ENCODE data around the gene TMEM79. TPM values are rescaled to one million over a fixed set of nuclear protein-coding genes. Genes with fewer than 3 reads are reported as not detected.

Gene TMEM79
- total RNA-seq, 2 donors from 2014 or later: 13.7 to 14.5 TPM

GRCh38 chr1:156249593-156249992 lies 34.5 kb upstream of the TMEM79 start:
- ATAC-seq (replicated peaks): no peak
- H3K27me3 Mint-ChIP-seq: no peaks in the 10 kb centered on the region
- no peaks in the 10 kb centered on the region for H3K9me3 Mint-ChIP-seq
- no peak overlapping the region for H3K27ac Mint-ChIP-seq
- H3K4me1 Mint-ChIP-seq: peaks cover 23% of the 10 kb centered on the region
- no peak overlapping the region for H3K4me3 Mint-ChIP-seq
- H3K36me3 Mint-ChIP-seq (ENCODE audit: low read depth): peaks cover 44% of the 10 kb centered on the region

- no peaks in the 10 kb centered on the region for H3K27me3 Mint-ChIP-seq
- H3K36me3 Mint-ChIP-seq (ENCODE audit: low read depth): peaks cover 55% of the 10 kb centered on the region
- H3K9me3 Mint-ChIP-seq: no peaks in the 10 kb centered on the region
- no peak overlapping the region for H3K27ac Mint-ChIP-seq
- no peak overlapping the region for H3K4me3 Mint-ChIP-seq
- no peak for ATAC-seq (replicated peaks)
- peaks cover 11% of the 10 kb centered on the region for H3K4me1 Mint-ChIP-seq
Measured at GRCh38 chr1:156251527-156251926, 32.6 kb upstream of the TMEM79 start.

- H3K36me3 Mint-ChIP-seq (ENCODE audit: low read depth): peaks cover 76% of the 10 kb centered on the region
- no peaks in the 10 kb centered on the region for H3K9me3 Mint-ChIP-seq
- H3K27ac Mint-ChIP-seq: peak overlapping the region; percentile 88
Measured at GRCh38 chr1:156253634-156254033, 30.5 kb upstream of the TMEM79 start.

GRCh38 chr1:156257711-156258110 lies 26.4 kb upstream of the TMEM79 start:
- peaks cover 91% of the 10 kb centered on the region for H3K36me3 Mint-ChIP-seq (ENCODE audit: low read depth)
- H3K4me1 Mint-ChIP-seq: peaks cover 12% of the 10 kb centered on the region
- H3K4me3 Mint-ChIP-seq: no peak overlapping the region
- ATAC-seq (replicated peaks): no peak
- no peaks in the 10 kb centered on the region for H3K9me3 Mint-ChIP-seq
- no peak overlapping the region for H3K27ac Mint-ChIP-seq
- H3K27me3 Mint-ChIP-seq: no peaks in the 10 kb centered on the region

More at GRCh38 chr1:156253634-156254033, 30.5 kb upstream of the TMEM79 start:
- H3K27me3 Mint-ChIP-seq: no peaks in the 10 kb centered on the region
- no peak for ATAC-seq (replicated peaks)
- no peak overlapping the region for H3K4me3 Mint-ChIP-seq
- H3K4me1 Mint-ChIP-seq: peaks cover 11% of the 10 kb centered on the region

- peaks cover 7% of the 10 kb centered on the region for H3K4me1 Mint-ChIP-seq
- no peaks in the 10 kb centered on the region for H3K27me3 Mint-ChIP-seq
- H3K4me3 Mint-ChIP-seq: no peak overlapping the region
- H3K9me3 Mint-ChIP-seq: no peaks in the 10 kb centered on the region
- no peak overlapping the region for H3K27ac Mint-ChIP-seq
- no peak for ATAC-seq (replicated peaks)
- peaks cover 91% of the 10 kb centered on the region for H3K36me3 Mint-ChIP-seq (ENCODE audit: low read depth)
Measured at GRCh38 chr1:156258859-156259258, 25.3 kb upstream of the TMEM79 start.

DNA sequence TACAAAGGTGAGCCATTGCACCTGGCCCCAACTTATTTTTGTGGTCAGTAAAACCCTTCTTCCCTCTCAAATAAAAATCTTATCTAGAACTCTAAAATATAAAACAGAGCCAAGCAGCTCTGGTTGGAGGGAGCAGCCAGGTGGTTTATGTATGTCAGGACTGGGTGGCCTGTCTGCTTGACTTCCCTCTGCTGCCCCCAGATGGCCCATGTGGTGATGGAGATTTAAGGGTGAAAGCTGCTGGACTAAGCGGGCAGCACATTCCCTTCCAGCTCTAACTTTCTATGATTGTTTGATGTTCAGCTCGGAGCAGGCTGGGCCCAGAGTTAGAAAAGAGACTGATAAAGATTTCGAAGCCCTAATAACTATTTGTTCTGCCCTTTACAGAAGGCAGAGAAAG lies 24.3 kb upstream of the TMEM79 start:
- H3K27ac Mint-ChIP-seq: peak overlapping the region; percentile 84

GRCh38 chr1:156260896-156261295 lies 23.2 kb upstream of the TMEM79 start:
- ATAC-seq (replicated peaks): no peak
- Mint-ChIP-seq H3K4me1 (peaks cover 4% of the 10 kb centered on the region), H3K4me3 (no peak overlapping the region), H3K27ac (peak overlapping the region; percentile 84), H3K27me3 (no peaks in the 10 kb centered on the region), H3K9me3 (no peaks in the 10 kb centered on the region), H3K36me3 (ENCODE audit: low read depth) (peaks cover 100% of the 10 kb centered on the region)

More for the DNA sequence above, 24.3 kb upstream of the TMEM79 start:
- Mint-ChIP-seq H3K4me3 (no peak overlapping the region), H3K4me1 (peaks cover 4% of the 10 kb centered on the region), H3K36me3 (ENCODE audit: low read depth) (peaks cover 93% of the 10 kb centered on the region), H3K27me3 (no peaks in the 10 kb centered on the region), H3K9me3 (no peaks in the 10 kb centered on the region)
- ATAC-seq (replicated peaks): no peak

DNA sequence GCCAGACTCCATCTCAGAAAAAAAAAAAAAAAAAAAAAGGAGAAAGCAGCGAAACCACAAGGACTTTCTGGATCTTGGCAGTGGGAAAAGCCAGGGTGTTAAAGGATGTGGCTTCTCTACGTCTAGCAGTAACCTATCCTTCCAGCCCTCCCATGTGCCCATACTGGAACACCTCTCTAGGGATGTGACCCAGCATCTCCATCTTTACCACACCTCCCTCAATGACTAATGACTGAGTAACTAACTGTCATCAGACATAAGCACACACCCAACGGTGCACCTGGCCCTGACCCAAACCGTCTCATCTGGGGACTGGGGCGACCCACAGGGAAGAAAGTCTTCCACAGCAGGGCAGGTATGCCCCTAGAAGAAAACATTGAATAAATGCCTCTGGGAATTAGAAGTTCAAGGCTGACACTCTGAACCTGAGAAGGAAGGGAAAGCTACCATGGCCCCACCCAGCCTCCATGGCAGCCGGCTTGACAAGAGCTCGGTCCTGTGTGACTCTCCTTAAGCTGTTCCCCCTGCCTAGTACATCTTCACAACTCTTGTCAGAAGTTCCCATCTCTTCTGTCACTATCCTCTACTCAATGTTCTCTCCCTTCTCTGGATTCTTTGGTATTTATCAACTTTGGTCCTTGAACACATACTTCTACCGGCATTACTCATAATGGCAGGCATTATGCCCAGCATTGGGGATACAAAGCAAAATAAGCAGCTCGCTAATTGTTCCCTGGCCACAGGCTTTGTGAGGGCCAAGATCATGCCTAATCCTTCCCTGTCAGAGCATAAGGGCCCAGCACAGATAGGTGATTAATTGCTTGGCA lies 21.5 kb upstream of the TMEM79 start:
- H3K9me3 Mint-ChIP-seq: no peaks in the 10 kb centered on the region
- peaks cover 4% of the 10 kb centered on the region for H3K4me1 Mint-ChIP-seq
- ATAC-seq (replicated peaks): peak; percentile 93
- no peak overlapping the region for H3K4me3 Mint-ChIP-seq
- peaks cover 100% of the 10 kb centered on the region for H3K36me3 Mint-ChIP-seq (ENCODE audit: low read depth)
- no peaks in the 10 kb centered on the region for H3K27me3 Mint-ChIP-seq
- peak overlapping the region; percentile 14 for H3K27ac Mint-ChIP-seq

DNA sequence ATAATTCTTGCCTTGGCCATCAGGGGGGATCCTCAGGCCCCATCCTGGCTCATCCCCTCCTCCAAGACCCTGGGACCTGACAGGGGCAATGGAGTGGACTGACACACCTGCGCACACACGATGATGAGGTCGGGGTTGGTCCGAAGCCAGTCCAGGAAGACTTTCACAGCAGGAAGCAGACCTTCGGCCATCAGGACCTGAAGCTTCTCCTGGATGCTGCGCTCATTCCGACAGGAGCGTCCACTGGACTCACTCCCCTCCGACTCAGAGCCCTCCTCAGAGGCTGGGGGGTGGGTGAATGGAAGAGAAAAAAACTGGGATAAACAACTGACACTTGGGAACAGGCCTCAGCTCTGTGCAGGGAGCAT lies 20.9 kb upstream of the TMEM79 start:
- peak overlapping the region; percentile 14 for H3K27ac Mint-ChIP-seq
- H3K4me3 Mint-ChIP-seq: no peak overlapping the region
- H3K4me1 Mint-ChIP-seq: peaks cover 4% of the 10 kb centered on the region
- H3K9me3 Mint-ChIP-seq: no peaks in the 10 kb centered on the region
- H3K36me3 Mint-ChIP-seq (ENCODE audit: low read depth): peaks cover 100% of the 10 kb centered on the region
- no peaks in the 10 kb centered on the region for H3K27me3 Mint-ChIP-seq
- no peak for ATAC-seq (replicated peaks)

- Mint-ChIP-seq H3K9me3 (no peaks in the 10 kb centered on the region), H3K27me3 (no peaks in the 10 kb centered on the region), H3K4me1 (peaks cover 2% of the 10 kb centered on the region), H3K27ac (no peak overlapping the region), H3K4me3 (no peak overlapping the region), H3K36me3 (ENCODE audit: low read depth) (peaks cover 100% of the 10 kb centered on the region)
- no peak for ATAC-seq (replicated peaks)
Measured at GRCh38 chr1:156266051-156266450, 18.1 kb upstream of the TMEM79 start.

DNA sequence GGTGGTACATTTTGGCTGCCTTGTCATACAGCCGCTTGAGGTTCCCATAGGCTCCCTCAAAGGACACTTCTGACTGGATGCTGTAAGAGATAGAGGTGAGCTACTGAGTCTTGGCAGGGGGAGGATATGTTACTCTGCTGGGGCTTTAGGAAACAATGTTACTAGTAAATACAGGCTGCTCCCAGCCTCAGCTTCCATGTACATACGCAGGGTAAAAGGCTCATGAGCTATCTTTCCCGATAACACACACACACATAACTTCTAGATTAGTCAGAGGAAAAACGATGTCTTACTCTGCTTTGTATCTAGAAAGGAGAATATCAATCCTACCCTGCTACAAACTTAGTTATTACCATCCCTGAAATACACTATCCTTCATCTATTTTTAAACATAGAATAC lies 15.8 kb upstream of the TMEM79 start:
- Mint-ChIP-seq H3K27me3 (no peaks in the 10 kb centered on the region), H3K4me3 (no peak overlapping the region), H3K27ac (no peak overlapping the region), H3K36me3 (ENCODE audit: low read depth) (peaks cover 100% of the 10 kb centered on the region), H3K9me3 (no peaks in the 10 kb centered on the region), H3K4me1 (no peaks in the 10 kb centered on the region)
- ATAC-seq (replicated peaks): no peak

DNA sequence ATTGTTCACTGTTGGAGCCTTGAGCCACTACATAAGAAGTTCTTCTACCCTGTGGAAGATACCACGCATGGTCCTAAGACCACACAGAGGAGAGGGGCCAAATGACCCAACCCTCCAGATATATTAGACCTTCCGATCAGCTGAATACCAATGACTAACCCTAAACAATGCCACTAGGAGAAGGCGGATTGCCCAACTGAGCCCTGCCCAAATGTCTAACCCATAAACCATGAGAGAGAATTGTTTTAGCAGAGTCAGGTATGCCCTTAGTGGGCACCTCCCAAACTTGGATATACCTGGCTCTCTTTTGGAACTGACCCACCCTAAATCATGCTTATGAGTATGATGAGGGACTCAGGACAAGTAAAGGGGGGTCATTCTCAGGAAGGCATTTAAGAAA lies 13.8 kb upstream of the TMEM79 start:
- Mint-ChIP-seq H3K9me3 (no peaks in the 10 kb centered on the region), H3K27me3 (no peaks in the 10 kb centered on the region), H3K27ac (no peak overlapping the region), H3K4me1 (no peaks in the 10 kb centered on the region), H3K36me3 (ENCODE audit: low read depth) (peaks cover 100% of the 10 kb centered on the region), H3K4me3 (no peak overlapping the region)
- no peak for ATAC-seq (replicated peaks)

DNA sequence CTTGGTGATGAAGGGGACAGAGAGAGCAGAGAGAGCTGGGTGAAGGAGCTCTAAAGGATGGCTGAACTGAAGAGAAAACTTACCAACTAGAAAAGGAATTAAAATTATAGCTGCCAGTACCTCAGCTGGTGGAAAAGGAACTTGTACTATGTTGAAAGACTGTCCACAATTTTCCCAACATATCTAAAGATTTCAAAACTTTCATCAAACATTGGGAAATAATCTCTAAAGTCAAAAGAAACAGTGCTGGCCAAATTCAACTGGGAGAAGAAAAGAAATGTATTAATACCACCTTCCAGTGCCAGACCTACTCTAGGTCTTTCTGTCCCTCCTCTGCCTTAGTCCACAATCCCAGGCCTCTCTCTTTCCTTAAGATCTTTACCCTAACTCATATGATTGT lies 7.6 kb upstream of the TMEM79 start:
- Mint-ChIP-seq H3K27me3 (no peaks in the 10 kb centered on the region), H3K27ac (no peak overlapping the region), H3K9me3 (no peaks in the 10 kb centered on the region), H3K4me1 (peaks cover 14% of the 10 kb centered on the region), H3K4me3 (no peak overlapping the region), H3K36me3 (ENCODE audit: low read depth) (peaks cover 99% of the 10 kb centered on the region)
- ATAC-seq (replicated peaks): no peak

DNA sequence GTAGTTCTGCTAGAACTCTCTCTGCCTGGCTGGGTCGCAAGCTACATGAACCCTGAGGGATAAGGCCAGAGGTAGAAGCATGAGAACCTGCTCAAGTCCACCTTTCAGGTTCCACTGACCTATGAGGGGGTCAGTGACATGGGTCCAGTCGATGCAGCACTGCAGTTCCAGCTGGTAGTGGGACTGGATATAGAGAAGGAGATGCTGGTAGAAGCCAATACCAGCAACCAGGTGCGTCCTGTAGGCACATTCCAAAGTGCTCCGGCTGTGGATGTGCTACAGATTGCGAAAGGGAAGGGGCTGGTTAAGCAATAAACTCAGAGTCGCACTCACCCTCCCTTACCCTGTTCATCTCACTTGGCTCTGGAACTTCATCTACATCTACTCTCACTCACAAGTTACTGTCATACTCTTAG lies 7.2 kb upstream of the TMEM79 start:
- ATAC-seq (replicated peaks): no peak
- Mint-ChIP-seq H3K4me3 (no peak overlapping the region), H3K27ac (no peak overlapping the region)

GRCh38 chr1:156279837-156280236 lies 4.3 kb upstream of the TMEM79 start:
- Mint-ChIP-seq H3K36me3 (ENCODE audit: low read depth) (peaks cover 81% of the 10 kb centered on the region), H3K27ac (peak overlapping the region; percentile 11), H3K9me3 (no peaks in the 10 kb centered on the region), H3K4me3 (peak overlapping the region; percentile 100), H3K4me1 (peaks cover 23% of the 10 kb centered on the region), H3K27me3 (no peaks in the 10 kb centered on the region)
- ATAC-seq (replicated peaks): no peak

More for the DNA sequence above, 7.2 kb upstream of the TMEM79 start:
- peaks cover 14% of the 10 kb centered on the region for H3K4me1 Mint-ChIP-seq
- H3K27me3 Mint-ChIP-seq: no peaks in the 10 kb centered on the region
- peaks cover 99% of the 10 kb centered on the region for H3K36me3 Mint-ChIP-seq (ENCODE audit: low read depth)
- H3K9me3 Mint-ChIP-seq: no peaks in the 10 kb centered on the region

Measured in activated T-helper 17 cell treated with anti-CD3 and anti-CD28 coated beads, Interleukin-2, amount 50 U/mL, for 72 hours (primary cell).